H9 (cell line): ENCODE results near the gene NECAB2. TPM values are rescaled to one million over a fixed set of nuclear protein-coding genes. Genes with fewer than 3 reads are reported as not detected.

Experiments
- DNase-seq: peaks from one replicate; pipeline ENCODE4 v3.0.0-alpha.2; 2017
- H2AFZ ChIP-seq: one replicate; pipeline ENCODE4 v1.6.1; 2013; ENCODE audit warnings: mild to moderate bottlenecking, low read length, control low read depth, moderate library complexity
- H2AK5ac ChIP-seq: 2 replicates; pipeline ENCODE4 v1.6.1; 2013; ENCODE audit warnings: low read length, control low read depth, mixed read lengths; ENCODE audit not compliant: insufficient read length
- H2BK120ac ChIP-seq: one replicate; pipeline ENCODE4 v1.6.1; 2013; ENCODE audit warnings: low read depth, mild to moderate bottlenecking, low read length, control low read depth, inconsistent platforms; ENCODE audit not compliant: poor library complexity, severe bottlenecking
- H2BK12ac ChIP-seq: 2 replicates; pipeline ENCODE4 v1.6.1; 2013; ENCODE audit warnings: low read length, control low read depth, mixed read lengths, low read depth; ENCODE audit not compliant: insufficient read length
- H2BK15ac ChIP-seq: 2 replicates; pipeline ENCODE4 v1.6.1; 2013; ENCODE audit warnings: low read depth, low read length, control low read depth
- H2BK20ac ChIP-seq: one replicate; pipeline ENCODE4 v1.6.1; 2013; ENCODE audit warnings: low read depth, mild to moderate bottlenecking, low read length, control low read depth, inconsistent platforms; ENCODE audit not compliant: poor library complexity, severe bottlenecking
- H2BK5ac ChIP-seq: 2 replicates; pipeline ENCODE4 v1.6.1; 2013; ENCODE audit warnings: low read length, control low read depth, mixed read lengths; ENCODE audit not compliant: insufficient read length
- H3K14ac ChIP-seq: 2 replicates; pipeline ENCODE4 v1.6.1; 2013; ENCODE audit warnings: low read length, control low read depth; ENCODE audit not compliant: insufficient read depth
- H3K18ac ChIP-seq: 2 replicates; pipeline ENCODE4 v1.6.1; 2013; ENCODE audit warnings: low read depth, mild to moderate bottlenecking, mixed read lengths, low read length, control low read depth; ENCODE audit not compliant: insufficient read length
- H3K23ac ChIP-seq: 2 replicates; pipeline ENCODE4 v1.6.1; 2013; ENCODE audit warnings: low read length, control low read depth, mixed read lengths, low read depth; ENCODE audit not compliant: insufficient read length
- H3K23me2 ChIP-seq: 2 replicates; pipeline ENCODE4 v1.6.1; 2013; ENCODE audit warnings: low read depth, mild to moderate bottlenecking, mixed read lengths, low read length, control low read depth; ENCODE audit not compliant: insufficient read length, poor library complexity, severe bottlenecking
- H3K27ac ChIP-seq: 2 replicates; pipeline ENCODE4 v1.5.1; 2013; ENCODE audit warnings: low read length, control low read depth, mixed read lengths, low read depth; ENCODE audit not compliant: insufficient read length
- H3K27me3 ChIP-seq: 2 replicates; pipeline ENCODE4 v1.6.1; 2013; ENCODE audit warnings: low read length, control low read depth, inconsistent platforms; ENCODE audit not compliant: insufficient read depth
- H3K4ac ChIP-seq: 2 replicates; pipeline ENCODE4 v1.6.1; 2013; ENCODE audit warnings: low read depth, mild to moderate bottlenecking, control low read depth, inconsistent platforms, low read length, moderate library complexity
- H3K4me1 ChIP-seq: 2 replicates; pipeline ENCODE4 v1.6.1; 2013; ENCODE audit warnings: low read length, control low read depth, inconsistent platforms; ENCODE audit not compliant: insufficient read depth
- H3K4me2 ChIP-seq: 2 replicates; pipeline ENCODE4 v1.6.1; 2013; ENCODE audit warnings: low read length, control low read depth, mixed read lengths; ENCODE audit not compliant: insufficient read length, insufficient read depth
- H3K56ac ChIP-seq: 2 replicates; pipeline ENCODE4 v1.6.1; 2013; ENCODE audit warnings: low read depth, mild to moderate bottlenecking, mixed read lengths, low read length, control low read depth; ENCODE audit not compliant: insufficient read length
- H3K79me1 ChIP-seq: 2 replicates; pipeline ENCODE4 v1.6.1; 2013; ENCODE audit warnings: low read depth, mild to moderate bottlenecking, moderate library complexity, low read length, control low read depth, inconsistent platforms; ENCODE audit not compliant: insufficient read depth, poor library complexity, severe bottlenecking
- H3K79me2 ChIP-seq: 2 replicates; pipeline ENCODE4 v1.6.1; 2013; ENCODE audit warnings: low read length, control low read depth, inconsistent platforms; ENCODE audit not compliant: insufficient read depth
- H3K9ac ChIP-seq: 2 replicates; pipeline ENCODE4 v1.6.1; 2013; ENCODE audit warnings: low read length, control low read depth, mixed read lengths; ENCODE audit not compliant: insufficient read length; ENCODE audit errors: extremely low read depth
- H3K9me3 ChIP-seq: one replicate; pipeline ENCODE4 v1.6.1; 2013; ENCODE audit warnings: low read depth, low read length, inconsistent platforms; ENCODE audit not compliant: control insufficient read depth
- H3T11ph ChIP-seq: one replicate; pipeline ENCODE4 v1.6.1; 2013; ENCODE audit warnings: mild to moderate bottlenecking, low read length, control low read depth, inconsistent platforms
- H4K20me1 ChIP-seq: one replicate; pipeline ENCODE4 v1.6.1; 2013; ENCODE audit not compliant: control insufficient read depth, insufficient read length, insufficient read depth
- H4K5ac ChIP-seq: 2 replicates; pipeline ENCODE4 v1.6.1; 2013; ENCODE audit warnings: low read depth, mild to moderate bottlenecking, mixed read lengths, low read length, control low read depth; ENCODE audit not compliant: insufficient read length
- H4K8ac ChIP-seq: replicated peaks from 2 replicates; pipeline ENCODE4 v1.6.1; 2013; ENCODE audit warnings: low read length, control low read depth, mixed read lengths, low read depth; ENCODE audit not compliant: insufficient read length
- H4K91ac ChIP-seq: 2 replicates; pipeline ENCODE4 v1.6.1; 2013; ENCODE audit warnings: low read depth, mild to moderate bottlenecking, moderate library complexity, mixed read lengths, low read length, control low read depth; ENCODE audit not compliant: insufficient read length
- H3K27ac Mint-ChIP-seq, 3 experiments: 2 replicates in 2 of 3; 3 replicates in 1 of 3; pipeline ENCODE4 v1.8.0; 2020 to 2021; ENCODE audit warnings: mixed read lengths in 3 of 3, mild to moderate bottlenecking in 1 of 3, moderate library complexity in 1 of 3
- H3K27me3 Mint-ChIP-seq: 2 replicates; pipeline ENCODE4 v1.8.0; 2021; ENCODE audit warnings: low read depth, mild to moderate bottlenecking, moderate library complexity, mixed read lengths
- H3K36me3 Mint-ChIP-seq, 3 experiments: 2 replicates in 2 of 3; 3 replicates in 1 of 3; pipeline ENCODE4 v1.8.0; 2020 to 2021; ENCODE audit warnings: low read depth in 3 of 3, mixed read lengths in 3 of 3; ENCODE audit not compliant: insufficient read depth in 1 of 3
- H3K4me1 Mint-ChIP-seq, 2 experiments: 2 replicates each; pipeline ENCODE4 v1.8.0; 2020; ENCODE audit warnings: mixed read lengths in 2 of 2
- H3K4me3 Mint-ChIP-seq, 2 experiments: 2 replicates in 1 of 2; 3 replicates in 1 of 2; pipeline ENCODE4 v1.8.0; 2020 to 2021; ENCODE audit warnings: mild to moderate bottlenecking in 2 of 2, mixed read lengths in 2 of 2, moderate library complexity in 1 of 2
- H3K9me3 Mint-ChIP-seq, 2 experiments: 2 replicates in 1 of 2; 3 replicates in 1 of 2; pipeline ENCODE4 v1.8.0; 2020; ENCODE audit warnings: mild to moderate bottlenecking in 2 of 2, mixed read lengths in 2 of 2, moderate library complexity in 1 of 2
- CTCF ChIP-seq: fragments of 200-600 bp; sonication (generic); conservative IDR thresholded peaks from 3 replicates; pipeline ENCODE4 v1.8.0; 2021; ENCODE audit warnings: antibody characterized with exemption, mild to moderate bottlenecking
- WGBS: extraction: QIAGEN DNeasy Blood & Tissue Kit; methylation state at CpG from one replicate; pipeline ENCODE4 v1.1.7; 2013; ENCODE audit warnings: missing lambda C conversion rate, low lambda C conversion rate, mixed read lengths; ENCODE audit not compliant: insufficient read length; ENCODE audit errors: extremely low coverage; 5-methylcytosine and 5-hydroxymethylcytosine counted together
- total RNA-seq: library from RNA; stranded (reverse); gene quantifications from 2 replicates; pipeline ENCODE4 v1.2.1, GENCODE V29; 2021

NECAB2 gene
- total RNA-seq, 1 experiment from 2014 or later: 12.6 TPM

DNA sequence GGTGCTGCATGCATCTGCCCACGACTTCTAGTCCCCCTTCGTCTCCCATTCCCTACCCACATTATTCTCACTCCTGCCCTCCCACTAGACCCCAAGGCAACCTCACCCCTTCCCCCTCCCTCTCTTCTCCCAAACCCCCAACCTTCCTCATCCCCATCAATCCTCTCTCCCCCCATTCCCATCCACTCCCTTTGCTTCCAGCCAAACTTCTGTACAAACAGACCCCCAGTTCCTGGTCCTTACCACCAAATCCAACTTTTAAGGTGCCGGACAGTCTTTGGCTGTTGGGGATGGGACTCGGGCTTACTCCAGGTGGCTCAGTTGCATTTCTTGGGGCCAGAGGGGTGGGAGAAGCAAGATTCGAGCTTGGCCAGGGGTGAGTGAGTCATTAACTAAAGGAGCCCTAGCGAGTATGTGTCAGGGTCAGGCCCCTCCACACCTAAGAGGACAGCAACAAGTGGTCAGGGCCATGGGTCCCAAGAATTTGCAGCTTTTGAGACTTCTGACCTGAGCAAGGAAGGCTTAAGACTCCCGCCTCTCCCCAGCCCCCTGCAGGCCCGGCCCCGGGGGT is 74.3 kb downstream of the NECAB2 start, which contains the start of gene SLC38A8:
SLC38A8 (minus strand) TSS at position 488 of the 571 bp plus-strand sequence. CDS start 638 bp downstream, outside the sequence.
- no peak within 1 kb of the TSS for H2BK15ac ChIP-seq
- H4K8ac ChIP-seq: no peak within 1 kb of the TSS
- H3K27me3 Mint-ChIP-seq: peaks cover 18% of the 10 kb centered on the region
- H2AFZ ChIP-seq: no peak within 1 kb of the TSS
- H3K27ac Mint-ChIP-seq: peak within 1 kb of the TSS in 2 of 3 experiments; percentile 23 to 44; a peak in 2 of 7 replicates
- H3T11ph ChIP-seq: no peak within 1 kb of the TSS
- no peak within 1 kb of the TSS for H2BK12ac ChIP-seq
- H3K18ac ChIP-seq: peak within 1 kb of the TSS; percentile 53
- H3K4me3 Mint-ChIP-seq: no peak within 1 kb of the TSS; a peak in 1 of 5 replicates
- H4K5ac ChIP-seq: no peak within 1 kb of the TSS
- H3K4me1 Mint-ChIP-seq: peaks cover 24 to 42% of the 10 kb centered on the region in 2 experiments
- no peaks in the 10 kb centered on the region for H3K23me2 ChIP-seq
- H3K4ac ChIP-seq: no peak within 1 kb of the TSS
- H2BK5ac ChIP-seq: no peak within 1 kb of the TSS
- H4K91ac ChIP-seq: no peak within 1 kb of the TSS
- no peaks in the 10 kb centered on the region for H3K79me1 ChIP-seq
- no peak within 1 kb of the TSS for H3K14ac ChIP-seq
- H4K20me1 ChIP-seq: no peaks in the 10 kb centered on the region
- H3K23ac ChIP-seq: no peak within 1 kb of the TSS
- H3K79me2 ChIP-seq: no peaks in the 10 kb centered on the region
- H3K27me3 ChIP-seq: no peaks in the 10 kb centered on the region
- H3K4me1 ChIP-seq: no peaks in the 10 kb centered on the region; the same call in 1 of the 2 replicates
- no peaks in the 10 kb centered on the region; a peak in 1 of 7 replicates for H3K36me3 Mint-ChIP-seq
- no peaks in the 10 kb centered on the region for H3K9me3 ChIP-seq
- H3K4me2 ChIP-seq: no peak within 1 kb of the TSS
- no peak for DNase-seq
- H3K27ac ChIP-seq: no peak within 1 kb of the TSS
- WGBS: no CpG with 5 or more reads among the region's 9 CpGs
- no peaks in the 10 kb centered on the region for H3K9me3 Mint-ChIP-seq
- no peak within 1 kb of the TSS for H2BK20ac ChIP-seq
- H3K9ac ChIP-seq: no peak within 1 kb of the TSS
- no peak within 1 kb of the TSS for H2AK5ac ChIP-seq
- TF ChIP-seq CTCF: no peak
- H2BK120ac ChIP-seq: no peak within 1 kb of the TSS
- H3K56ac ChIP-seq: no peak within 1 kb of the TSS
